Myocyte (in vitro differentiated cells): Measurements from ENCODE around the gene MYNN. TPM values are rescaled to one million over a fixed set of nuclear protein-coding genes. Genes with fewer than 3 reads are reported as not detected.

Experiments used
- DNase-seq: peaks from one replicate; pipeline ENCODE4 v3.0.0-alpha.2; 2012; ENCODE audit warnings: low read depth
- total RNA-seq: library from RNA; depleted of rRNA; stranded (reverse); fragments of >200 nt; gene quantifications from 2 replicates; pipeline ENCODE4 v1.2.3, GENCODE V29; 2014

MYNN gene
- total RNA-seq, 1 donor from 2014 or later = 19.8 TPM

DNA sequence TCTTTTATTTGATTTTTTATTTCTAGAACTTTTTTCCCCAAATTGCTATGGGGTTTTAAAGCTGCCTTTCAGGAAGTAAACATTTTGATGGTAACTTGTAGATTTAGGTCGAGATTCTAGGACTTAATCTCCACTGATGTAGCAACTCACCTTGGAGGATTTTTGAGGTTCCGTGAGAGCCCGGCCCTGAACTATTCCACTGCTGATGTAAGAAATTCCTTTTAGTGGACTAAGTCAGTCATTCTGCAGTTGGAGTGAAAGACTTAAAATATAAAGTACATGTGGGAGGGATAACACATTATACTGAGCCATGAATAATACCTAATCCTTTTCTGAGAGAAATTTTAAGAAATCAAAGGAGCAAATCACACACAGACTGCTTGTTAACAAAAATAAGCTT is 52.1 kb downstream of the MYNN start:
- DNase-seq = no peak

DNA sequence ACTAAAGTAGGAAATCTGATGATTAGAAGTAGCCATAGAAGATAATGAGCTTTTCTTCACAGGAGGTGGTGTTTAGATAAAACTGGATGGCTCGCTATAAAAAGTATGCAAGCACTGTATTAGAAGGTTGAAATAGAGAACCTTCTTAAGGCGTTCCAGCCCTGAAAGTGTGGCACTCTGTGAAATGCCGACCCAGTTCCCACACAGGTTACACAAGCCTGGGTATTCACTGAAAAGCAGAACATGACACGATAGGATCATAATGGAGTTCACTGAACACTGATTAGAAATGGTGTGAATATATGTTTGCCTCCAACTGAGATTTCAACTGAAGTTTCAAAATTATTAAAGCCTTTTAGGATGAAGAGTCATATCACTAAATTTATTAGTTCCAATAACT is 54.5 kb downstream of the MYNN start:
- DNase-seq = no peak

- DNase-seq = no peak
Measured at GRCh38 chr3:169835533-169835932, 62.3 kb downstream of the MYNN start.

DNA sequence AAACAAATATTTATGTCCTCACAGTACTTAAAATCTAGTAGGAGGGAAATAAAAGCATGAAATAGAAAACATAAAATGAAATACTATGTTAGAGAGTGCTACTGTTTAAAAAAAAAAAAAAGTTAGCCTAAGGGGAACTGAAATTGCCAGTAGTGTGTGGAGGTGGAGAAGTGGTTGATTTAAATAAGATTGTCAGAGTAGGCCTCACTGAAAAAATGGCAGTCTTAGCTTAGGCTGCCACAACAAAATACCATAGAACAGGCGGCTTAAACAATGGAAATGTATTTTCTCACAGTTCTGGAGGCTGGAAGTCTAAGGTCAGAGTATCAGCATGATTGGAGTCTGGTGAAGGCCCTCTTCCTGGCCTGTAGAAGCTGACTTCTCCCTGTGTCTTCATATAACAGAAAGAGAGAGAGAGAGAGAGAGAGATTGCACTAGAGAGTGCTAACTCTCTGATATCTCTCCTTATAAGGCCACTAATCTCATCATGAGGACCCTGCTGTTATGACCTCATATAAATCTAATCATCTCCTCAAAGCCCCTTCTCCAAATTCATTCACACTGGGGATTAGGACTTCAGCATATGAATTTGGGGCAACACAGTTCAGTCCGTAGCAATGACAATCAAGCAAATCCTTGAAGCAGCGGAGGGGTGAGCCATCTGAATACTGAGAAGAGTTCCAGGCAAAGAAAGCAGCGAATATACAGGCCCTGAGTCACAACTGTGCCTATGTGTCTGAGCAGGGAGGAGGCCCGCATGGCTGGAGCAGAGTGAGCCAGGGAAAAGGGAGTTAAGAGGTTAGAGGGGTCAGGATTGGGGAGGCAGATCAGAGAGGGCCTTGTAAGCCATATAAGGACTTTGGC is 63.1 kb downstream of the MYNN start:
- DNase-seq = no peak

- no peak for DNase-seq
Measured at GRCh38 chr3:169836942-169837275, 63.7 kb downstream of the MYNN start.

DNA sequence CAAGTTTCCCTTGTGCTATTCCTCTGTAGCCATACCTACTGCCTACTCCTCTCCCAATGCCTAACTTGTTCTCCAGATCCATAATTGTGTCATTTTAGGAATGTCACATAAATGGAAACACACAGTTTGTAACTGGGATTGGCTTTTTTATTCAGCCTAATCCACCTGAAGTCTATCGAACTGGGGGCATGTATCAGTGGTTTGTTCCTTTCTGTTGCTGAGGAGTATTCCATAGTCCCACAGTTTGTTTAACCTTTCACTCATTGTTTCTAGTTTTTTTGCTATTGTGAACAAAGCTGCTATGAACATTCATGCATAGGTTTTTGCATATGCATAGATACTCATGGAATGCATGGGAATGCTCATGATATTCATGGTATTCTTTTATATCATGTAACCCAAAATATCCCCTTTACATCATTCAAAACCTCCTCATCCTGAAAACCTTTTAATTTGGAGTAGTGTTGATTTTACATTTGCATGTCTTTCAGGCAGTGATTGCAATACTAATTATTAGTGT is 65.4 kb downstream of the MYNN start:
- no peak for DNase-seq

Other genes starting within 250 kb of the MYNN start
- gene MECOM, start 109.7 kb upstream of the MYNN start, total RNA-seq = 4.6 and 10.9 TPM in 2 replicates
- gene TERC, start 8.3 kb upstream of the MYNN start, total RNA-seq = 86.8 and 454 TPM in 2 replicates
- gene ACTRT3, start 3.8 kb upstream of the MYNN start, total RNA-seq = 2.8 and 3.1 TPM in 2 replicates
- gene LRRIQ4, start 39.5 kb downstream of the MYNN start, total RNA-seq = not detected in 2 replicates
- 1.3 and 1.8 TPM in 2 replicates for gene LRRC34, start 39.5 kb downstream of the MYNN start, total RNA-seq
- gene LRRC31, start 96.5 kb downstream of the MYNN start, total RNA-seq = not detected in 2 replicates
- not detected in 2 replicates for gene SAMD7, start 138.2 kb downstream of the MYNN start, total RNA-seq
- 37.3 and 37.7 TPM in 2 replicates for gene SEC62, start 193.4 kb downstream of the MYNN start, total RNA-seq